SU-DHL-6 (cell line): ENCODE measurements around the gene FMC1.
A peak's percentile ranks its signal among the peaks of the same experiment; 100 is the strongest.

Experiments used
- H2AFZ ChIP-seq: fragments of 200-600 bp; sonication (generic); 2 replicates; pipeline ENCODE4 v1.6.1; 2014; ENCODE audit warnings: low read depth, mild to moderate bottlenecking, moderate library complexity, mixed read lengths, antibody characterized with exemption, low read length; ENCODE audit not compliant: severe bottlenecking
- H3F3A ChIP-seq: fragments of 200-600 bp; shearing (Covaris generic); 2 replicates; pipeline ENCODE4 v1.6.0; 2016; ENCODE audit warnings: antibody characterized with exemption, mild to moderate bottlenecking; ENCODE audit not compliant: insufficient read depth
- H3K27ac ChIP-seq: fragments of 200-600 bp; sonication (generic); 2 replicates; pipeline ENCODE4 v1.5.1; 2016; ENCODE audit warnings: low read depth, mild to moderate bottlenecking, low read length, moderate library complexity, mixed read lengths
- H3K27me3 ChIP-seq: fragments of 200-600 bp; sonication (generic), shearing (Covaris generic); 2 replicates; pipeline ENCODE4 v1.6.0; 2014; ENCODE audit warnings: mild to moderate bottlenecking, low read length
- H3K36me3 ChIP-seq: fragments of 200-600 bp; sonication (generic); 2 replicates; pipeline ENCODE4 v1.6.1; 2014; ENCODE audit warnings: mild to moderate bottlenecking, low read length, mixed read lengths
- H3K4me2 ChIP-seq: fragments of 300-600, 200-600 bp; shearing (Covaris generic), sonication (generic); 2 replicates; pipeline ENCODE4 v1.6.0; 2014; ENCODE audit warnings: low read length, low read depth, mild to moderate bottlenecking; ENCODE audit not compliant: poor library complexity, severe bottlenecking
- H3K4me3 ChIP-seq: fragments of 200-600 bp; sonication (generic); 2 replicates; pipeline ENCODE4 v1.5.1; 2014; ENCODE audit warnings: antibody characterized with exemption, low read length, mild to moderate bottlenecking, mixed read lengths; ENCODE audit not compliant: insufficient read depth, poor library complexity, severe bottlenecking
- H3K79me2 ChIP-seq: fragments of 200-600 bp; sonication (generic); 2 replicates; pipeline ENCODE4 v1.6.1; 2014; ENCODE audit warnings: mild to moderate bottlenecking, low read length, moderate library complexity; ENCODE audit not compliant: insufficient read depth
- H3K9ac ChIP-seq: fragments of 200-600 bp; sonication (generic); 2 replicates; pipeline ENCODE4 v1.7.0; 2014; ENCODE audit warnings: mild to moderate bottlenecking, low read length
- H3K9me2 ChIP-seq: fragments of 200-600 bp; sonication (generic); replicated peaks from 2 replicates; pipeline ENCODE4 v1.6.1; 2014; ENCODE audit warnings: low read length; ENCODE audit not compliant: insufficient read depth
- H3K9me3 ChIP-seq: fragments of 200-600 bp; sonication (generic); 2 replicates; pipeline ENCODE4 v1.6.1; 2014; ENCODE audit warnings: low read length, mixed read lengths; ENCODE audit not compliant: insufficient read depth
- H4K20me1 ChIP-seq: fragments of 200-600 bp; sonication (generic); 2 replicates; pipeline ENCODE4 v1.6.1; 2014; ENCODE audit warnings: low read depth, mild to moderate bottlenecking, antibody characterized with exemption, low read length, moderate library complexity, mixed read lengths
- EZH2phosphoT487 ChIP-seq: fragments of 200-600 bp; sonication (generic), shearing (Covaris generic); conservative IDR thresholded peaks from 2 replicates; pipeline ENCODE4 v1.6.1; 2018; ENCODE audit warnings: mild to moderate bottlenecking, antibody characterized with exemption, low read length, moderate library complexity, mixed read lengths
- TF ChIP-seq, protein P1 (sequence below): fragments of 200-600 bp; sonication (generic); IDR thresholded peaks from one replicate; pipeline ENCODE4 v1.5.1; 2017; ENCODE audit warnings: antibody characterized with exemption, mild to moderate bottlenecking, low read length, moderate library complexity; ENCODE audit not compliant: insufficient read depth, poor library complexity, severe bottlenecking

FMC1 gene

DNA sequence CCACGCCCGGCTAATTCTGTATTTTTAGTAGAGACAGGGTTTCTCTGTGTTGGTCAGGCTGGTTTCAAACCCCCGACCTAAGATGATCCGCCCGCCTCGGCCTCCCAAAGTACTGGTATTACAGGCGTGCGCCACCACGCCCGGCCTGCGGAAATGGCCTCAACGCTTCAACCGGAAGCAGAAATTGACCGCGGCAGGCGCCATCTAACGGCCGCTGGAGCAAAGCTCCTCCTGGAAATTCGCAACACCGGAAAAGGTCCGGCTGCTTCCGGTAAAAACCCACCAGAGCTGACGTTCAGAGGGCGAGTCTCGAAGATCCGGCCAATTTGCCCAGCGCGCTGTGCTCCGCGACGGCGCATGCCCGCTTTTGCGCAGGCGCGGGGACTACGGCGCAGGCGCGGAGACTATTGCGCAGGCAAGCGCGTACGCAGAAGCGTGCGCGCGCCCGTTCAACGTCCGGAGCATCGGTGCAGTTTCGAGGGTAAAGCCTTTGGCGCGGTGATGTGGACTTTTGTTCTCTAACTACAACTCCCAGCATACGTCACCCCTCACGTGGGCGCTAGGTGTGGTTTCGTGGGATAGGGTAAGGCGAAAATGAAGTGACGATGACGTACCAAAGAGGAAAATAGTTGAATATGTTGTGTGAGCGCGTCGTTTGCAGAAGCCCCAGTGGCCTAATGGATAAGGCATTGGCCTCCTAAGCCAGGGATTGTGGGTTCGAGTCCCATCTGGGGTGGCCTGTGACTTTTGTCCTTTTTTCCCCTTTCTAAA lies 915 bp upstream of the FMC1 start:
- H3K9ac ChIP-seq = peak overlapping the region; percentile 88
- TF ChIP-seq, protein P1, sequence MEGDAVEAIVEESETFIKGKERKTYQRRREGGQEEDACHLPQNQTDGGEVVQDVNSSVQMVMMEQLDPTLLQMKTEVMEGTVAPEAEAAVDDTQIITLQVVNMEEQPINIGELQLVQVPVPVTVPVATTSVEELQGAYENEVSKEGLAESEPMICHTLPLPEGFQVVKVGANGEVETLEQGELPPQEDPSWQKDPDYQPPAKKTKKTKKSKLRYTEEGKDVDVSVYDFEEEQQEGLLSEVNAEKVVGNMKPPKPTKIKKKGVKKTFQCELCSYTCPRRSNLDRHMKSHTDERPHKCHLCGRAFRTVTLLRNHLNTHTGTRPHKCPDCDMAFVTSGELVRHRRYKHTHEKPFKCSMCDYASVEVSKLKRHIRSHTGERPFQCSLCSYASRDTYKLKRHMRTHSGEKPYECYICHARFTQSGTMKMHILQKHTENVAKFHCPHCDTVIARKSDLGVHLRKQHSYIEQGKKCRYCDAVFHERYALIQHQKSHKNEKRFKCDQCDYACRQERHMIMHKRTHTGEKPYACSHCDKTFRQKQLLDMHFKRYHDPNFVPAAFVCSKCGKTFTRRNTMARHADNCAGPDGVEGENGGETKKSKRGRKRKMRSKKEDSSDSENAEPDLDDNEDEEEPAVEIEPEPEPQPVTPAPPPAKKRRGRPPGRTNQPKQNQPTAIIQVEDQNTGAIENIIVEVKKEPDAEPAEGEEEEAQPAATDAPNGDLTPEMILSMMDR = peak; percentile 66
- no peak for TF ChIP-seq EZH2phosphoT487
- H3K9me2 ChIP-seq = no peaks in the 10 kb centered on the region
- H3K79me2 ChIP-seq = peaks cover 17% of the 10 kb centered on the region
- peak overlapping the region; percentile 85 for H3K4me2 ChIP-seq
- H3K4me3 ChIP-seq = peak overlapping the region; percentile 95
- no peaks in the 10 kb centered on the region for H3K27me3 ChIP-seq
- H3K27ac ChIP-seq = peak overlapping the region; percentile 95
- H3K36me3 ChIP-seq = no peaks in the 10 kb centered on the region
- H3F3A ChIP-seq = peaks cover 38% of the 10 kb centered on the region
- H4K20me1 ChIP-seq = no peaks in the 10 kb centered on the region
- H2AFZ ChIP-seq = peak overlapping the region; percentile 74
- H3K9me3 ChIP-seq = no peaks in the 10 kb centered on the region

DNA sequence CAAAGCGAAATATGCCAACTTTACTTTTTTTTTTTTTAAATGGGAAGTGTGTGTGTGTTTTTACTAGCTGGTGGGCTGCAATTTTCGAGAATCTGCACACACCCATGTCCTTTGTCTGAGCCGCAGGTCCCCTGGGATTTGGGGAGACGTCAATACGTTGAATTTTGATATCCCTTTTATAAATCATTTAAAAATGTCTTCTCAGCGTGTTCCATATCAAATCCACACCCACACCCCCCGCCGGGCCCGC lies 404 bp upstream of the FMC1 start:
- no peaks in the 10 kb centered on the region for H3K9me2 ChIP-seq
- H4K20me1 ChIP-seq = no peaks in the 10 kb centered on the region
- peak overlapping the region; percentile 88 for H3K9ac ChIP-seq
- no peak for TF ChIP-seq EZH2phosphoT487
- TF ChIP-seq, protein P1 = no peak
- H3K27ac ChIP-seq = peak overlapping the region; percentile 95
- peak overlapping the region; percentile 85 for H3K4me2 ChIP-seq
- peak overlapping the region; percentile 93 for H2AFZ ChIP-seq
- H3K4me3 ChIP-seq = peak overlapping the region; percentile 95
- no peaks in the 10 kb centered on the region for H3K27me3 ChIP-seq
- H3K79me2 ChIP-seq = peaks cover 17% of the 10 kb centered on the region
- peaks cover 41% of the 10 kb centered on the region for H3F3A ChIP-seq
- no peaks in the 10 kb centered on the region for H3K9me3 ChIP-seq
- no peaks in the 10 kb centered on the region for H3K36me3 ChIP-seq

DNA sequence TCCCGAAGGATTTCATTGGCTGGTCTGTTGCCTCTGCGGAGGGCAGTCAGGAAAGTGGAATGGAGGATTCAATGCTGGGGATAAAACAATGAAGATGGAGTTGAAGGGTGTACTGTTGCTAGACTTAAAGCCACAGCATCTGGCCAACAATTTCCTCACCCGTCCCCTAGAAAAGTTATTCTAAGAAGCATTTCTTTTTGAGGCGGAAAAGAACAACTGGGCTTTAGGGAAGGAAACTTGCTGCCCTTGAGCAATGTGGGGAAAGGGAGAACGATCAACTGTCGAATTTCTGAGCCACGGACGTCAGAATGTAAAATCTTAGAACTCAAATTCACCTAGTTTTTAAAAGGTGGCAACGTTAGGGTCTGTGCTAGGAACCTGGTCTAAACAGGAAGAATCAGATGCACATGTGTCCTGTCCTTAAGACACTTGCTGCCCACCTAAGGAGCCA lies 664 bp downstream of the FMC1 start:
- Histone ChIP-seq H2AFZ (peak overlapping the region; percentile 93), H3K79me2 (peaks cover 17% of the 10 kb centered on the region)
- TF ChIP-seq, protein P1 = no peak
- no peak for TF ChIP-seq EZH2phosphoT487

More for the DNA sequence above, 664 bp downstream of the FMC1 start:
- H3K9ac ChIP-seq = peak overlapping the region; percentile 88
- H3K4me3 ChIP-seq = peak overlapping the region; percentile 95
- H3K9me2 ChIP-seq = no peaks in the 10 kb centered on the region
- no peaks in the 10 kb centered on the region for H3K9me3 ChIP-seq
- peak overlapping the region; percentile 85 for H3K4me2 ChIP-seq
- peaks cover 41% of the 10 kb centered on the region for H3F3A ChIP-seq
- peak overlapping the region; percentile 95 for H3K27ac ChIP-seq
- H4K20me1 ChIP-seq = no peaks in the 10 kb centered on the region
- H3K36me3 ChIP-seq = no peaks in the 10 kb centered on the region; the same call in 1 of the 2 replicates
- no peaks in the 10 kb centered on the region for H3K27me3 ChIP-seq
